Suppressor macrophage treated with lipopolysaccharide for 4 hours (primary cell): ENCODE data around the gene OR13J1.
"Not testable (repeated sequence)": the region's sequence is repeated elsewhere in the genome, so short reads cannot be mapped to it uniquely, and the experiment has no call there.

Experiments
- DNase-seq: peaks from one replicate; pipeline ENCODE4 v3.0.0-alpha.2; 2020

OR13J1 gene, protein sequence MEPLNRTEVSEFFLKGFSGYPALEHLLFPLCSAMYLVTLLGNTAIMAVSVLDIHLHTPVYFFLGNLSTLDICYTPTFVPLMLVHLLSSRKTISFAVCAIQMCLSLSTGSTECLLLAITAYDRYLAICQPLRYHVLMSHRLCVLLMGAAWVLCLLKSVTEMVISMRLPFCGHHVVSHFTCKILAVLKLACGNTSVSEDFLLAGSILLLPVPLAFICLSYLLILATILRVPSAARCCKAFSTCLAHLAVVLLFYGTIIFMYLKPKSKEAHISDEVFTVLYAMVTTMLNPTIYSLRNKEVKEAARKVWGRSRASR

DNA sequence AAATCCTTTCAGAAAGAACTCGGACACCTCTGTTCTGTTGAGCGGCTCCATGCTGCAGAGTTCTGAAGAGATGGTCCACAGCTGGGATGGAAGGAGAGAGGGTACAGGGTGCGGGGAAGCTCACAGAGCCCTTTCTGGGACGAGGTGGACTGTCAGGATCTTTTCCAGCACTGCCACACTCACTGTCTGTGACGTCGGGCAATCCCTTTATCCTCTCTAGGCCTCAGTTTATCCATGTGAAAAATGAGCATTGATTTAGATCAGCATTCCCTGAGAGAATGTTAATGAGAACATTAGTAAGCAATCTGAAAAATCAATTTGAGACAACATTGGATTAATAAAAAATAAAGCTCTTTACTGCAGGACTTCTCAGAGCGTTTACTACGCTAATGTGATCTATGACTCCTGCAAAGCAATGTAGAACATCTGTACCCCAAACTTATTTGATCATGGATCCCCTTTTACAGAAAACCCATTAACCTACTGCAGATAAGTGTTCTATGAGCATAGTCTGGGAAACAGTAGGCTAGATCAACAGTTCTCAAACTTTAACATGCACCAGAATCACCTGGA lies at the start of gene OR13J1:
Gene OR13J1, minus strand, starts transcription at position 51 of the 573 bp plus-strand sequence. Its CDS starts 0 bp downstream, at position 51.
- DNase-seq: no peak

DNA sequence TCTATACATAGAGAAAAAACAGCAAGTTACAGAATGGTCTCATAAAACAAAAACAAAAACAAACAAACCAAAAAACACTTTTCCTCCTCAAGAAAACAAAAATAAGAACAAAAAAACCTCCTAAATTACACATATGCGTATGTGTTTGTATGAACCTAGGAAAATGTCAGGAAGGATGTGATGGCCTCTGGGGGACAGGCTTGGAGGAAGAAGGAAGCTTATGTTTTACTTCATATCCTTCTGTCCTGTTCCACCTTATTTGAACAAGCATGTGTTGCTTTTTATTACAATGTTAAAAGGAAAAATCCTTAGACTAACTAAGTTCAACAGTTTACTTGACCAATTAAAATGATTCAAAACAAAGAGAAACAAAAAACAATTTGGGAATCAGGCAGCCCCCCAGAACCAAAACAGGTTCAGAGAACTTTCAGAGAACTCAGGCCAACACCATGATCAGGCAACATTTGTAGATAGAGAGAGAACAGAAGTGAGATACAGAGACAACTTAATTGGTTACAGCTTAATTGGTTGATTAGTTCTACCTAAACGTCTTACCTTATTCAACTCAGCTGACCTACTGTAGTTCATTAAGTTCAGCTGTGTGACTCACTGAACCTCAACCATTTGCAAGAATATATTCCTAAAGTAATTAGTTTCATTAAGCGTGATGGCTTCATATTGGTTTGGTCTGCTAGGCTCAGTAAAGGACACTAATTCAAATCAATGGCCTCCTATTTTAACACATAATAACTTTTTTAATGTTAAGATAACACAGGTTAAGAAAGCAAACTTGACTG lies 49.2 kb upstream of the OR13J1 start:
- no peak for DNase-seq

DNA sequence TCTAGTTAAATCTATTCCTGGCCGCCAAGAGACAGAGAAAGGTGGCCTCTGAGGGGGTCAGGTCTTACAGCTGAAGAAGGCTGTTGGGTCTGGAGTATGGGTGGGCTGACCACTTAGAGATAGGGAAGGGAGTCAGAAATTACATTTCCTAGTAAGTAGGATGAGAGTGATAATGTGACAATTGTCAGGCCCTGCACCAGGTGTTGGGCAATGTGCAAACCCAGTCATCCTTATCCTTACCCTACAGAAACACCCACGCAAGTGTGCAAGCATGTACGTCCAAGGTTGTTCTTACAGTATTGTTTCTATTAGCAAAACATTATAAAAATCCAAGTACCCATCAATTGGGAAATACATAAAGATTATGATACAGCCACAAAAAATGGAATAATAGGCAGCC lies 48.6 kb upstream of the OR13J1 start:
- no peak for DNase-seq

DNA sequence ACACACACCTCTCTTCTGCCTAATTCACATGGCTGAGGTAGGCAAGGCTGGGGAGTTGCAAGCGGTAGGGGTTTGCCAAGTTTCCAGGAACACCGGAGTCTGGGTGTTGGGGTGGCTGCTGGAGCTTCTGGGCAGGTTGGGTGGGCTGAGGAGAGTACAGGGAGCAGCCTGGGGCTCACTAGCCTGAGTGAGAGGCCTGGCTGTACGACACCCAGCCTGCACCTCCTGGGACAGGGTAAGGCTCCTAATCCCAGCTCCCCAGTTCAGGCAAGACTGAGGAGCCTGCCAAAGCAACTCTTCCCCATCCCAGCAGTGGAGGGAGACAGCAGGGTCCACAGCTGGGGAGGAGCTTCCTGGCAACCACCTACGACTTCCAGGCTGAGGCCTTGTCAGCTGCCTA lies 47.1 kb upstream of the OR13J1 start:
- DNase-seq: no peak

DNA sequence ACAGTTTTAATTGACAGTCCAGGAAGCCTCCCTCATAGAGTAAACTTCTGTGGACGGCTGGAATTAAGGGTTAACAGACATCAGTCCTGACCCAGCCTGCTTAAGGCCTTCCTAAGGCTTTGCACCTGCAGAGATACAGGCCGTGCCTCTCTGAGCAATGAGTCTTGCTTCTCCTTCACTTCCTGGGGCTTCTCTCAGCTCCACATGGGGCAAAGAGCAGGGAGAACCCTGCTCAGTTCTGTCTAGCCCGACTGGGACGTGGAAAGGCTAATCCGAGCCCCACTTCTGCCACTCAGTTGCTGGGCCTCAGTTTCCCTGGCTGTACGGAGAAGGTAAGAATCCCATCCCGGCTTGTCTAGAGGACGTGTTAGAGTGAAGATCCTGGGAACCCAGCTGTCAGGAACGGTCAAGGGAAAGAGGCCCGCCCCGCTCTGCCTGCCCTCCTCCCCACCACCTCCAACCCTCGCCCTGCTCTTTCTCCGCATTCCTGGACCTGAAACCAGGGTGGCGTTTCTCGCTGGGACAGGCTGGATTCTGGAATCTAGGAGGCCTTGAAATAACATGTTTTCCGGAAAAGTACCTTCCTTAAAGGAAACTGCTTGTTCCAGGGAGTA lies 45.6 kb upstream of the OR13J1 start:
- DNase-seq: no peak

DNA sequence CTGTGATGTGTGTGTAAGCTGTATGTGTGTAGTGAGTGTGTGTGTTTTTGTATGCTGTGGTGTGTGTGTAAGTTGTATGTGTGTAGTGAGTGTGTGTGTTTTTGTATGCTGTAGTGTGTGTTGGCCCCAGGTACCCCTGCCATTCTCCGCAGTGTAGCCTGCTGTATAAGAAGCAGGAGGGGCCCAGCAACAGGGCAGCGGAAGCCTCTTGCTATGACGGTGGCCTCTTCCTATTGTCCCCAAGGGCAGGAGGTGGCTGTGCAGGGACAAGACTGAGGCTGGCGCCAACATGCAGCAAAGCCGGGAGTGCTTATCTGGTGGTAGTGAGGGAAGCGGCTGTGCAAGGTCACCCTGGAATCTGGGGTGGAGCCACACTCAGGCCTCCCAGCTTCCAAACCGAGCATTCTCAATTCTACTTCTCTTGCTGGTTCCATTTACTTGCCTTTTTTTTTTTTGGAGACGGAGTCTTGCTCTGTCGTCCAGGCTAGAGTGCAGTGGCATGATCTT lies 44.2 kb upstream of the OR13J1 start:
- no peak for DNase-seq

DNA sequence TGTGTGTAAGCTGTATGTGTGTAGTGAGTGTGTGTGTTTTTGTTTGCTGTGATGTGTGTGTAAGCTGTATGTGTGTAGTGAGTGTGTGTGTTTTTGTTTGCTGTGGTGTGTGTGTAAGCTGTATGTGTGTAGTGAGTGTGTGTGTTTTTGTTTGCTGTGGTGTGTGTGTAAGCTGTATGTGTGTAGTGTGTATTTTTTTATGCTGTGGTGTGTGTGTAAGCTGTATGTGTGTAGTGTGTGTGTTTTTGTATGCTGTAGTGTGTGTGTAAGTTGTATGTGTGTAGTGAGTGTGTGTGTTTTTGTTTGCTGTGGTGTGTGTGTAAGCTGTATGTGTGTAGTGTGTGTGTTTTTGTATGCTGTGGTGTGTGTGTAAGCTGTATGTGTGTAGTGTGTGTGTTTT lies 43.2 kb upstream of the OR13J1 start:
- DNase-seq: not testable (repeated sequence)

DNA sequence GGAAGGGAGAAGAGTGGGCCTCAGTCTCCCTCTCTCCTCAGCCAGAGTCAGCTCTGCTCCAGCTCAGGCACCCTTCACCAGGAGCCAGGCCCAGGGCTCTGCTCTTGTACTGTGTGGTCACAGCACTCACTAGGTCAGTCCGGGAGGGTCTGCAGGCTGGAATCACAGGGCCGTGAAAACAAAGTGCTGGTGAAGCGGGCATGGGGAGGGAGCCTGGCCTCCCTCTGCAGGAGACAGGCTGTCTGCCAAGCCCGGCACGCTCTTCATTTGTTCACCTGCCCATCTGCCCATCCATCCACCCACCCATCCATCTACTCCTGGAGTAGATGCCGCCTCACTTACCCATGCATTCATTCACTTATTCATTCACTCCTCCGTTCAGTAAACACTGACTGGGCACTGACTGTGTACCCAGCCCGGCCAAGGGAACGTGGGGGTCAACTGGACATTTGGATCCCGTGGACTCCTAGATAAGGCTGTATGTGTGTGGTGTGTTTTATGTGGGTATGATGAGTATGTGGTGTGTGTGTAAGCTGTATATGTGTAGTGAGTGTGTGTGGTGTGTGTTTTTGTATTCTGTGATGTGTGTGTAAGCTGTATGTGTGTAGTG lies 42.7 kb upstream of the OR13J1 start:
- DNase-seq: no peak

DNA sequence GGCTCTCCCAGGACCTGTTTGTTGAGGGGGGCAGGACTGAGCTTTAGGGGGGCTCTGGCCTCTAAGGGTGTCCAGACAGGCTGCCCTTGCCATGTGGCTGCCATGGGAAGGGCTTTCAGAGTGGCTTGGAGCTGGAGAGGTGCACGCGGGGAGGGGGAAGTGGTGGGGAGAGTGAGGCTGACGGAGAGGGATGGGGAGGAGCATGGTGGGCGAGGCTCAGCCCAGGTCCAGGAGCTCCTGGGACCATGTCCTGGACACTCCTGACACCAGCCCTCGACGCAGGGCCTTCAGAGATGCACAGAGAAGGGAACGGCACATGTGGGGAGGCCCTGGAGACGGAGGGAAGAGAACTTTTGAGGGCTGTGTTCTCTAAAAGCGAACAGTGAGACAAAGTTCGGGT lies 41.5 kb upstream of the OR13J1 start:
- DNase-seq: no peak

DNA sequence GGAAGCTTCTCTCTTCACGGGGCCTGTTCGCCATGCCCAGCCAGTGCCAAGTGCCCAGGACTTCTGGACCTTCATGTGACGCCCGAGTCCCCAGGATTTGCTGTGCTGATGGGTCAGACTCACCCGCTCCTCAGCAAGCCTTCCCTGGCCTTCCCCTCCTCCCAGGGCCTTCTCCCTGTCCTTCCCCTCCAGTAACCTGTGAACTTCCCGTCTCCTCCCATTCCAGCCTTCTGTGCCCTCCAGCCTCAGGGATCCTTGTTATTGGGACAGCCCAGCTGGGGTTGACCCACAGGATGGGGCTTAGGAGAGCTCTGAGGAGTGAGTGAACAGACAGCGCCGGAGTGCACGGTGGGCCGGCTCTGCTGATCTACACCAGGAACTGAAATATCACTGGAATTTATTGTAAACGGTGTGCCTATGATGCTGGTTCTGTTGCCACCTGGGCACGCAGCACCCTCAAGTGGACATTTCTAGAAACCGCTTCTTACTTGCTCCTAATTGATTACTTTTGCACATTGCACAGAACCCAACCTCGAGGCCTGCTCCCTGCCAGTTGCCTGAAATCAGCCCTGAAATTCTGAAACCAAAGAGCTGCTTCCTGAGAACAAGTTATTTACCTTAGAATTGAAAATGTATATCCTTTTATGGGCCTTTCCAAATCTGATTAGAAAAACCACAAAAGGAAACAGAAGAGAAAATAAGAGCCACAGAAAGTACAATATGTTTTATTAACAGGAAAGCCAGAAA lies 40.6 kb upstream of the OR13J1 start:
- peak; percentile 27 for DNase-seq

DNA sequence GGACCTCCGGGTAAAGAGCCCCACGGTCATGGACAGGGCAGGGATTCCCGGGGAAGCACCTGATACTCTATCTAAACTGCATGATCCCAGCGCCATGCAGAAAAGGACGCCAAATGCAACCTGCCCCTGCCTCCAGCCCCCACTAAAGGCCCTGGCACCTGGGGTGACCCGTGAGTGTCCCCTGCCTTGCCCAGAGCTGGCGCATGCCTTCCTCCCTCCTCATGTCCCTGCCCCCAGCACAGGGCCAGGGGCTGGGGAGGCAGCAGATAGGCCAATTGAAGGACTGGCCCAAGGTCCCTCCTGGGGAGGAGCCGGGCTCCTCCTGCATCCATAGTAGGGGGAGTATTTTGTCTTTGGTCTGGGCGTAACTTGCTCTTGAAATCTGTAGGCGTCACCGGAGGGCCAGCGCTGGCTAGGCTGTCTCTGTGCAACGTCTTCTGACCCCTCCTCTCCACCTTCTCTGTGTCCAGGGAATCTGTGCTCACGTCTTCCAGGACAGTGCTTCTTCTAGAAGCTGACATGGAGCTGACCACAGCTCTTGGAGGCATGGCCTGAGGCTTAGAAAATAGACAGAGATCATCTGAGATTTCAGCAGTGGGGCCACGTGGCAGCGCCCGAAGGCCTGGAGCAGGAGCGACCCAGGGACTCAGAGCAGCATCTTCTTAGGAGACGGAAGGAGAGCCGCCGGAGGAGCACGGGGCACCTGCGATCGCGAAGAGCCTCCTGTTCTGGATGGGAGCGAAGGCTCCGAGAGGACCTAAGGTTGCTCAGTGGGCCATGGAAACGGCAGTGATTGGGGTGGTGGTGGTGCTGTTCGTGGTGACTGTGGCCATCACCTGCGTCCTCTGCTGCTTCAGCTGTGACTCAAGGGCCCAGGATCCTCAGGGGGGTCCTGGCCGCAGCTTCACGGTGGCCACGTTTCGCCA lies 39.7 kb upstream of the OR13J1 start:
- DNase-seq: no peak

DNA sequence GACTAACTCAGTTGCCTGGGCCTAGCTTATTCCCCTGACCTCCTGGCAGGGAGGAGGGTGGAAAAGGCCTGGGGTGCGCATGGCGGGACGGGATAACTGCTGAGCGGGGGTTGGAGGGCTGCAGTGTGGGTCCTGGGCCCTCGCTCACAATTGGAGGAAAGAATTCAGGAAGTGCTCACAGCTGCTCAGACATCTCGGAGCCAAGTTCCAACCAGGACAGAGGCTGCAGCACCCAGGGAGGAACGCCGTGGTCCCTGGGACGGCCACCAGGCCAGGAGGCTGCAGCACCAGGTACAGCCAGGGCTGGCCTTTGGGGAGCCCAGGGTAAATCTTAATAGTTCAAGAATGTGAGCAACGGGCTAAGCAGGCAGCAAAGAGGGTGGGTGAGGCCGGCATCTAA lies 39.1 kb upstream of the OR13J1 start, which contains the start of gene SPAAR:
Gene SPAAR, plus strand, starts transcription at position 217 of the 400 bp plus-strand sequence. CDS start 974 bp downstream, outside the sequence.
- no peak for DNase-seq

DNA sequence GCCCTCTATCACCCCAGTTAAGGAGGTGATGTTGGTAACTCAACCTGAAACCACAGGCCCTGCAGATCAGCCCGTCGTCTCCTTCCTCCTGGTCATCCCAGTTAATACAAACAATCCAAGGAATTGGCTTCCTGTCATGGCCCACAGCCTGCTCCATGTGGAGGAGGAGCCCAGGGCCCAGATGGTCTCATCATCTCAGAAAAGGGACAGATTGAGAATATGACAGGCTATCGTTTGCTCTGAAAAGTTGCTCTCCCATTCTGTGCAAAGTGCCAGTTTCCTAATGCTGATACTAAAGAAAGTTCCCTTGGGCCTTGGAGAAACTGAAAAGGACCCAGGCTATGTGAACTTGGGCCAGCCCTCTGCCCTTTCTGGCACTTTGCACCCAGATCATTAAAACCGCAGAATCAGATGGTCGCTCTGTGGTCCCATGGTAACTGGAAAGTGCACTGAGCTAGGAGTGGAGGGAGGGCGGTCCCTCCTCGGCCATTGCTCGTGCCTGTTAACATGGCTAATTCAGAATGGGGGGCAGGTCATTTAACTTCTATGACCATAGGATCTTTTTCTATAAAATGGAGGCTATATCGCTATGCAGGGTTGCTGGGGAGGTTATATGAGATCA lies 38.4 kb upstream of the OR13J1 start:
- DNase-seq: no peak

DNA sequence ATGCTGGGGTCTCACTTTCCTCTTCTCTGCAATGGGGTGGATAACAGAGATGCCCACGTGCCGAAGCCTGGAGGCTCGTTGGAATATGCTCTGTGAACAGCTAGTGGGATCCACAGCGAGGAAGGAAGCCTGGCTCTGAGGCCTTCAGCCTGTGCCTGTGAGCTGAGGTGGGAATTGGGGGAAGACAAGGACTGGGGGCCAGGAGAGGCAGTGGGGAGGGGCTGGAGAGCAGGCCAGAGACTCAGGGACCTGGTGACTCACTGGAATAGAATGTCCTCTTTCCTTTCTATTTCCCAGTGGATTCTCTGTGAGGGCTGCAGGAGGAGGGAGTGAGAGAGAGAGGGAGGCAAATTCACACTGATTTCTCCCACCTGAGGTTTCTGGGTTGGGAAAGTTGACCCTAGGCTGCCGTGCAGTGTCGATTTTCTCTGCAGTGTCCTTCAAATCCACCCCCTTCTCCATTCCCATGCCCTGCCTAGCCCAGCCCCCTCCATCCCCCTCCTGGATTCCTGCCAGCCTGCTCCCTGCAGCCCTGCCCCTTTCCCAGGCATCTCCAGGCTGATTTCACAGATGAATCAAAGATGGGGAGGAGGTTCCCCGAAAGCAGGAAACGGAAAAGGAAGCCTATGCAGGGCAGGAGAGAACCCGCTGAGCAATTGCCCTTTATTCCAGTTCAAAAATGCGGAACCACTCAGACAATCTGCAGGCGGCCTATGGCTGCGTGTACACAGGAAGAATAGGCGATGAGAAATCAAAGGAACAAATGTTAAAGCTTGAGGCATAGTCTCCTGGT lies 37.7 kb upstream of the OR13J1 start:
- peak; percentile 71 for DNase-seq

DNA sequence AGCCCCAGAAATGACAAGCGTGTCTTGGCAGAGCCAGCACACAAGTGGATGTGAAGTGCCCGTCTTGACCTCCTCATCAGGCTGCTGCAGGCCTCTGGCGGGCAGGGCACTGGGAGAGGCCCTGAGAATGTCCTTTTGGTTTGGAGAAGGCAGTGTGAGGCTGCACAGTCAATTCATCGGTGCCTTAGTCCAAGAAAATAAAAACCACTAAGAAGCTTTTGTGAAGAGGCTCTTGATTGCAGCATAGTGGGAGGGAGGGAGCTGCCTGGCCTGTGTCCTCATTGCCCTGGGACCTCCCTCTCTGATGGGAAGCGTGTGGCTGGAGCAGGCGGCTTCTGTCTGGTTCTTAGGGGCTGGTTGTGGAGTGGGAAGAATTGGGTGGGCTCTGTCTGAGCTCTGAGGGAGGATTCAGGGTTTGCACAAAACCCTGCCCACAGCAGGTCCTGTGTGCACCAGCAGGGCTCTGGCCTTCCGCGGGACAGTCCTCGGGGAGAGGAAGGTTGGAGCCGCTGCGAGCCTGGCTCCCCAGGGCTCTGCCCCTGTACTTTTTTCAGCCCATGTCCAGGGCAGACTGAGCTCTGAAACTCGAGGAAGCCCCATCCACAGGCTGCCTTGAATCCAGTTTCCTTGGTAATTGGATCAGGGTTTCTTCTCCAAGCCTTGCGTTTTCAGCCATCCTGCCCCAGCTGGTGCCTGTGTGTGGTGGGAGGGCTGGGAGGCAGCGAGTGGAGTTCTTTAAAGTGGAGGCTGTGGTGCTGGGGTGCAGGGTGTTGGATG lies 36.9 kb upstream of the OR13J1 start:
- DNase-seq: no peak

DNA sequence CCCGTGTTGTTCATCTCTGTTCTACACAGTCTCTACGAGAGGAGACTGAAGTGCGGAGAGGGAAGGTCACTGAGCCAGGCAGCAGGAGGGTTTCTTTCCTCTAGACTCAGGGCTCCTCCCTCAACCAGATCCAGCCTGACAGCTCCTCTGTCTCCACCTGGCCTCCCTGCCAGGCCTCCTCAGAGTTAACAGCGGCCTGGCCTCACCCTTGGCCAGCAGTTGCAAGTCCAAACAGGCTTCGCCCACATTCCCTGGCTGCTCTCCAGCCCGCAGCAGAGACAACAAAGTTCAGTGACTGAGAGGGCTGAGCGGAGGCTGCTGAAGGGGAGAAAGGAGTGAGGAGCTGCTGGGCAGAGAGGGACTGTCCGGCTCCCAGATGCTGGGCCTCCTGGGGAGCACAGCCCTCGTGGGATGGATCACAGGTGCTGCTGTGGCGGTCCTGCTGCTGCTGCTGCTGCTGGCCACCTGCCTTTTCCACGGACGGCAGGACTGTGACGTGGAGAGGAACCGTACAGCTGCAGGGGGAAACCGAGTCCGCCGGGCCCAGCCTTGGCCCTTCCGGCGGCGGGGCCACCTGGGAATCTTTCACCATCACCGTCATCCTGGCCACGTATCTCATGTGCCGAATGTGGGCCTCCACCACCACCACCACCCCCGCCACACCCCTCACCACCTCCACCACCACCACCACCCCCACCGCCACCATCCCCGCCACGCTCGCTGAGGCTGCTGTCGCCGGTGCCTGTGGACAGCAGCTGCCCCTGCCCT lies 35.9 kb upstream of the OR13J1 start, which contains the start of gene HRCT1:
Gene HRCT1, plus strand, starts transcription at position 291 of the 768 bp plus-strand sequence. Its CDS starts 86 bp downstream, at position 377.
- no peak for DNase-seq

DNA sequence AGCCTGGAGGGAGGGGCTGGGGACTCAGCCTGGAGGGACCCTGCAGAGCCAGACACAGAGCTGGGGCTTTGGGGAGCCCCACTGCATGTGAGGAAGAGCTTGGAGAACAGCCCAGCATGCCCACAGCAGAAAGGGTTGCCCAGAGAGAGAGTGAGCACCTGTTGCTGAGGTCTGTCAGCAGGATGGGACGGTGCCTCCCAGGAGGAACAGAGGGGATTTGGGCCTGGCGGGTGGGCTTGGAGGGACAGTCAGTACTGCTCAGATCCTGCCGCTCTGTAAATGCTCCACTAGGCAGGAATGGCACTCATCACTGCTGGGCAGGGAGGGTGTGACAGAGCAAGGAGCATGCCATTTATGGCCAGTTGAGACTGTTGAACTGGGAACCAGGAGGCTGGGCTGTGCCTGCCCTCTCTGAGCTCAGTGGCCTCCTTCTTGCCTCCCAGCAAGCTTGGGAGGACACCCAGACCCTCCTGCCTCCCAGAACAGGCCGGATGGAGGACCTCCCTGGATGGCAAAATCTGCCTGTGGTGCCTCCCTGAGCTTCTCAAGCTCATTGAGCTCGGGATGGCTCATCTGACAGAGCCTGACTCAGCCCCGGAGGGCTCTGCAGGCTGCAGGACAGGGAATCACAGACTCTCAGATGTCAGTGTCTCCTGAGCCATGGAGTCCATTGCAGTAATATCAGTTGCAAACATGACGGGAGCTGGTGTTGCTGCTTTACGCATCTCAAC lies 35.0 kb upstream of the OR13J1 start:
- no peak for DNase-seq
